ENCODE data around the gene ALK.
A peak's percentile ranks its signal among the peaks of the same experiment; 100 is the strongest.

Gene ALK

DNA sequence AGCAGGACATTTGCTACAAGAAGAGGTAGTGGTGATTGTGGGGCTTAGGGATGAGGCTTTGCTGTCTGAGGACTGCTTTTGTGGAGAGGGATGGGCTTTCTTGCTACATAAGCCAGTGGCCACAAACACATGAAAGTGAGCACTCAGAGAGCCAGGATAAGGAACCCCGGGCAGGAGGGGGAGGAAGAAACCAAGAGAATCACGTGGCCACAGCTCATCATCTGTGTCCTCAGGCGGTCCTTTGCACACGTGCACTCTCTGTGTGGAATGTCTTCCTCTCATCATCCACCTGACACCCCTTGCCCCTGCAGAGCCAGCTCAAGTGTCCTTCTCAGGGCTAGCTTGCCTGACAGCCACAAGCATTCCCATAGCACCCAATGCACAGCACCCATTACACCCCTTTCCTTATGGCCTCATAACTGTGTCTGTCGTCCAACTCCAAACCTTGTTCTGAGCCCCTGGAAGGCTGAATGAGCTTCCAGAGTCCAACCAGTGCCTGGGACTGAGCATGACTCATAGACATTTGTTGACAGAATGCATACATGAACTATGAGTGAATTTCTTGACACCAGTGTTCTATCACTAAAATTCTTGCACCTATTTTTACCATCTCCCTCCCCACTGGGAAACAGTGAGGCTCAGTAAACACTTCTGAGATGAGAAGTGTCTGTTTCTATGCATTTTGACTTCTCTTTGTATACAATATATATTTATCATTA is 398.3 kb downstream of the ALK start:
- peak; percentile 34 for DNase-seq

GRCh38 chr2:29520001-29520400 is 401.4 kb downstream of the ALK start:
- DNase-seq, result no peak

GRCh38 chr2:29519338-29519925 is 402.0 kb downstream of the ALK start:
- DNase-seq, result peak; percentile 58

DNA sequence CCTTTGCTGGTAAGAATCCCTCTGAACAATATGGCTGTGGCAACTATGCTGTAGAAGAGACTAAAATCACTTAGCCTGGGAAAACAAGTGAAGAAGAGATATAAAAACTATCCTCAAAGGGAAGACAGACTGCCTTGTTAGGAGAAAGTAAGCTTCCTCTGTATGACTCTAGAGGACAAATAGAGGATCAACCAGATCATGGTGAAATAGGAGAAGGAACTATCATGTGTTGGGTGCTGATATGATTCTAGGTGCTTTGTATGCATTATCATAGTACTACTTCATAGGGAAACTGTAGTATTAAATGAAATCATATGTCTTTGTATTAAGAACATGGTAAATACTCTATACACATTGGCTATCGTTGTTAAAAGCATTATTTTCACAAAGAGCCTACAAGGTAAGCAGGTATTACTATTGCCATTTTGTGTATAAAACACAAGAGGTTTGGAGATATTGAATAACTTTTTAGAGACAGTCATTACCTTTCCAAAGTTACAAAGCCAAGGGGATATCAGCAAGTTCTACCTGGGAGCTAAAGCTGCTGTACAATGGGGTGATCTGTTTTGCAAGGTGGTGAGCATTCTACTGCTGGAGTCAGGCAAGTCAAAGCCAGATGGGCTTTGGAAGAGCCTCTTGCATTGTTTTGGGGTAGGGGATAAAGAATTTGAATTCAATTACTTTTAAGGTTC is 402.6 kb downstream of the ALK start:
- peak; percentile 15 for DNase-seq

DNA sequence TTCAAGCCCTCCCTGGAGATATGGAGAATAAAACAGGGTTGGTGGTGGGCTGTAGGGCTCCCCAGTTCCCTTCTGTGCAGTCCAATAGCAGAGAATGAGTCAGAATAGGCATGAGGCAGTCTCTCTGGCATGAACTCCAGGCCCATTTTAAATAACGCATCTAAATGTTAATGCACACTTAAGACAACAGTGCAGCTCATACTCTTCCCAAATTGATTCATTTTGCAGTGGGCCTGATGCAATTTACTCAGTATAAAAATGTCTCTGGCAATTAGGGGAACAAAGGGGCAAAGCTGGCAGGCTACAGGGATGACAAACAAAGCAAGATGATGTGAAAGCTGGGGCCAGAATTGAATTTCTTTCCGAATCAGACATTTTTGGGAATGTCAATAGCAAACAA is 403.4 kb downstream of the ALK start:
- no peak for DNase-seq

GRCh38 chr2:29517413-29517812 is 404.0 kb downstream of the ALK start:
- DNase-seq, result no peak

GRCh38 chr2:29516767-29517166 is 404.6 kb downstream of the ALK start:
- no peak for DNase-seq

DNA sequence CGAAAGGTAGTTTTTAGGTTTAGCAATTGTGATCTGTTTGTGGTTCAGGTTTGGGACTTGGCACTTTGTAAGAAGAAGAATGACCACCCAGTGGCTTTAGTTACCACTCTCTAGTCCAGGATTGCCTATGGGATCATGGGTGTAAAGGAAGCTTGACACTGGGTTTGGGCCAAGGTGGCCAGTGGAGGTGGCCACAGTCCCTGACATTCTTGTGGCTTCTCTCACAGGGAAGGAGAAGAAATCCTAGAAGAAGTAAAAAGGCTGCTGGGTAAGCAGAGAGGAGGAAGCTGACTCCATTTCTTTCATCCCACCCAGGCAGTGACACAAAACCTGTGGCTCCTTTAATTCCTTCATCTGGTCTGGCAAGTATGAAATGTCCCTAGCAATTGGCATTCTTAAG is 411.5 kb downstream of the ALK start:
- no peak for DNase-seq

- no peak for DNase-seq
Measured at GRCh38 chr2:29509397-29509796, 412.0 kb downstream of the ALK start.

DNA sequence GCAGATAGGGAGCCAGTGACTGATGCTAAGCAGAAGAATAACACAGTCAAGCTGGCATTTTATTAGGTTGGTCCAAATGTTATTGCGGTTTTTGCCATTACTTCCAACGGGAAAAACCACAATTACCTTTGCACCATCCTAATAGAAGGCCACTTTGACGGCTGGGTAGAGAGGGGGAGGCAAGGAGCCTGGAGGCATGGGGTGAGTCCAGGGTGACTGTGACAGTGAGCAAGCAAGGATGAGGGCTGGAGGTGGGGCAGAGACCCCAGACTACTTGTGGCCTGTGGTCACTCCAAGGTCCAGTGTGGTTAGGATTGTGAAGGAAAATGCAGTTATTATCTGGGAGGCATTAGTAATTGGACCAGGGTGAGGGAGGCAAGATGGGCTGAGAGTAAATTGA is 416.6 kb downstream of the ALK start:
- DNase-seq, result no peak

DNA sequence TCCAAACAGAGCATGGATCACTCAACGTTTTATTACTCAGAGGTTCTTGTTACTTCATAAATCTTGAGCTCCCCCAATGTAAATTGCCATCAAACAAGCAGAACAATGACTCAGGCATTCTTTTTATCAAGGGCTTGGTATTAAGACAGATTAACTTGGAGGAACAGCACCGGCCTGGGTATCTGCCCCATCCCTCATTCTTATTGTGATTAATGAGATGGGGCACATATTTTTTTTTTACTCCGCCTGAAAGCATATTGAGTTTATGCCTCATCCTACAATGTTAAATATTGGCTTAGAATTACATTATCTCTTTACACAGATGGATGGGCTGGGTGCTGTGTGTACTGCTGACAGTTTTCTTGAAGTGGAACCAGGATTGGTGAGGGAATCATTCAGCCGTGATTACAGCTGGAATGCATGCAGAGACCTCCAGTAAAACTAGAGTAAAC is 418.9 kb downstream of the ALK start:
- no peak for DNase-seq

DNA sequence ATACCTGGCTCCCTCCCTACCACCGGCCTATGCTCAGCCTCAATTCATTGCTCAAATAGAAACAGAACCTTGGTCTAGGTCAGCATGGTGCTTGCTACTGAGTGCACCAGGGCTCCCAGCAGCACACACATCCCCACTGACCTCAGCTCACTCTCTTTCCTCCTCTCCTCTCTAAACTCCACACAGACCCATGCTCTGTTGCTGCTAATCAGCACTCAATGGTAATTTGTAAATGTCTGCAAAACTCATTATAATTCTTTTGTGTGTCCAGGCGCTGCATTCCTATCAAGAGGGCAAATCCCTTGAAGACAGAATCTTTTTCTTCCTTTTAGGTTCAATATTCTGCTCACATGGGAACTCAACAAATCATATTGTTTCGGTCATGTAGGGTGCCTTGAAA is 424.0 kb downstream of the ALK start:
- DNase-seq, result no peak

DNA sequence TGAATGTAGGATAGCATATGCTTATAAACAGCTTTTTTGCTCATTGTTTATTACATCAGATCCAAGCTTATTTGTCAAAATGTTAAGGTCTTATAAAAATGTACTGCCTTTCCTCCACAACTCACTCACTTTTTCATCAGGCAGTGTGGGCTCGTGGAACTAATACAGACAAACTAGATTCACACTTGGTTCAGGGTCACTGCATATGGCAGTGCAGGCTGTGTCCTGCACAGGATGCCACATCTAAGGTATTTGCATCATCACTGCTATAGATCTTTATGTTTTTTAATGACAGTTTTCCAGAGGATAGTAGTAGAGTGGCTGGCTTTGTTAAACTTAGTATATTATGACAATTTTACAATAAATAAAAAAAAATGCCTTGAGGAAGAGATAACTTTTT is 425.2 kb downstream of the ALK start:
- DNase-seq, result no peak

DNA sequence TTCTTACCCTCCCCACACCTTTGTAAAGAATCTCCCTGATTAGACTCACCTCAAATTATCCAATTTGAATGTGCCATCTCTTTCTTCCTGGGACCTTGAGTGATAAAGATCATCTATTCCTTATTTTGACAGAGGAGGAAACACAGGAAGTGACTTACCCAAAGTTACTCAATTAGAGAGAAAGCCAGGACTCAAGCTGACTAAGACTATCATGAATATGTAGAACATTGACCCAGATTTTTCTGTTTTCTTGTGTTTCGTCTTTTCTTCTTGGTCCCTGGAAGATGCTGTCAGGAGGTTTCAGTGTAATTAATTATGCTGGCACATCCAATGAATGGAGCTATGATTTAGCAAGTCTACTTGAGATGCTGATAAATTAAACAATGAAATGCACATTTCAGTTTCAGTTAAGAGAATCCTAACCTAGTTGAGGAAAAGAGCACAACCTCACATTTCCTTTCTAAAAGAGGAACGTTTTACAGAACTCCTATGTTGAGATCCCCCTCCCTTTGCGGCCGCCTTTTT is 425.8 kb downstream of the ALK start:
- DNase-seq, result peak; percentile 28

DNA sequence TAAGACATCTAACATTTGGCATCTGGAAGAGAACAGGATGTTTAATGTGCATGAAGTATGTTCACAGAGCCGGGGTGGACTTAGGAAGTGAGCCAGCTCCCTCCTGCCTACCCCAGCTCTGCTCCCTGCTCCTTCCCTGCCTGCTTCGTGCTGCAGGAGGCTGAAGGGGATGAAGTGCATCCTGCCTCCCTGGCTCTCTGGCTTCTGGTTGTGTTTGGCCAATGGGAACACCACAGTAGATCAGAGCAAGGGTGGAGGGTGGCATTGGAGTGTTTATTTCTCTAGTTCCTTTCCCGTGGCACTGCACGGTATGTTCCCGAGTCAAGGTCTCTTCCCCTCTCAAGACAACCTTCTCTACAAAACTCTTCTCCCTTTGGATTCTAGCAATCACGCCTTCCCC is 426.3 kb downstream of the ALK start:
- DNase-seq, result no peak

GRCh38 chr2:29492701-29493100 is 428.7 kb downstream of the ALK start:
- no peak for DNase-seq

DNA sequence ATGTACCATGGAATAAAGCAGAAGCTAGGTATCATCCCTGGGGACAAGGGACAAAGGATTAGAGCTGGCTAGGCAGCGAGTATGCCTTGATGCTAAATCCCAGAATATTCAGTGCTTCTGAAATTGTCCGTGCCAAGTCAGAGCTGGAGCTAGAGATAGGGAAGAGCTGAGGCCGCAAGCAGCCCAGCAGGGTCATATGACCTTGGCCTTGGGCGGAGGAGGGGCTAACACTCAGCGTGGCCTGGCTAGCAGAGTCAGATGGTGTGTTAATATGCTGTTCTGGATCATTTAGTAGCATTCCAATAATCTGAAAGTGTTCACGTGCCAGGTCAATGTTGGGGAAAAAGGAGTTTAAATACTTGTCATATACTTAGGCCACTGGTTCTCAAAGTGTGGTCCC is 431.3 kb downstream of the ALK start:
- no peak for DNase-seq

DNA sequence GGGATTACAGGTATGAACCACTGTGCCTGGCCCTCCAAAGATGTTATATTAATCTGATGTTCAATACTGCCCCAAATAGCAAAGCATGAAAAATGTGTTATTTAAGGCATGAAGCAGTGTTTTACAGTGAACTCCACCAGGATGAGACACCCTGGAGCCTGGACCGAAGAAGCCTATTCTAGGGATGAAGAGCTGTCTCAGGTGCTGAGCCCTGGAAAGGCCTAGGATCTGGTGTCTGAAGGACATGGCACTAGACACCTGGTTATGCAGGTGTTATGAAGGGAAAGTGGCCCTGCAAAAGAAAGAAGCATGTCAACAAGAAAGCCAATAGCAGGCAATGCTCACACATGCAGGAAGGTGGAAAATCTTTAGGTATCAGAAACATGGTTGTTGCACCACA is 431.8 kb downstream of the ALK start:
- no peak for DNase-seq

DNA sequence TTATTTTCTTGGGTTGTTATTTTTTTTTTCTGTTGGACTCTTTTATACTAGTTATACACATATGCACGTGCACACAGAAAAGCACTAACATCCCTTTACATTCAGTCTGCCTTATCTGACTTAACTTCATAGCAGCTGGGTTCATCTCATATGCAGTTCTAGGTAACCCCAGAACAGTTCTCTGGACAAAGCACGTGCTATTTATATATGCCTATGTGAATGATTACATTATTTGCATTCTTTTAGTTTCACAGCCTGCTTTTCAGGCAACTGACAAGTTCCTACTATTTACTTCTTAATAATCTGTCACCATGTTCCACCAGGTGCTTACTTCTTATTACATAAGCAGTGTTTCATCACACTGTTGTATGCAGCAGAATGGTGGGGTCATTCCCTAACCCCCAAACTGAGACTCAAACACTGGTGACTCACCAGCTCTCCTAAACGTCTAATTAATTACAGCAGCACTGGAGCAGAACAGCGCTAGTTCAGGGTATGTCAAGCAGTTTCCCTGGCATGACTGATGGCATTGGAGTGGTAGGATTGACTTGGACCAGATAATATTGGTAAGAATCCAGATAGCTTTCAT is 433.3 kb downstream of the ALK start:
- DNase-seq, result no peak

GRCh38 chr2:29485631-29486030 is 435.8 kb downstream of the ALK start:
- DNase-seq, result no peak

GRCh38 chr2:29485117-29485516 is 436.3 kb downstream of the ALK start:
- DNase-seq, result no peak

- no peak for DNase-seq
Measured at GRCh38 chr2:29482867-29483266, 438.5 kb downstream of the ALK start.

GRCh38 chr2:29482348-29482747 is 439.0 kb downstream of the ALK start:
- DNase-seq, result no peak

DNA sequence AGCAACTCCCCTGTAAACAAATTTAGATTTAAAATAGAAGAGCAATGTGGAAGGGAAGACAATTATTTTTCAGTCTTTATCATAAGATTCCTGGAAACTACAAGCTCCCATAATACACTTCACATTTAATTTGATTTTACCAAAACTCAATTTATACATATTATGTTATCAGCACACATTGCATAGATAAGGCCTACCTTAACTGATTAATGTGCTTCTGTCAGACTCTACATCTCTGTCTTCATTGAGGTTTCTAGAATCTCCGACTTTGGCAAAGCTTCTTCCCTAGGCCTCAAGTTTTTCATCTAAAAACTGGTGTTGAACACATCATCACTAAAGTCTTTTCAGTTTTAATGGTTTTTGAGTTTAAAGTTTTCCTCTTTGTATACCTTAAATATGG is 440.1 kb downstream of the ALK start:
- no peak for DNase-seq
